UCSD-AML1 (cell line): ENCODE data around the gene PEAK1.
"Not testable (repeated sequence)": the region's sequence is repeated elsewhere in the genome, so short reads cannot be mapped to it uniquely, and the experiment has no call there.

Experiments used
- DNase-seq: peaks from one replicate; lab custom pipeline; 2025; ENCODE audit not compliant: unreplicated experiment; lab: John Stamatoyannopoulos, UW

Gene PEAK1

DNA sequence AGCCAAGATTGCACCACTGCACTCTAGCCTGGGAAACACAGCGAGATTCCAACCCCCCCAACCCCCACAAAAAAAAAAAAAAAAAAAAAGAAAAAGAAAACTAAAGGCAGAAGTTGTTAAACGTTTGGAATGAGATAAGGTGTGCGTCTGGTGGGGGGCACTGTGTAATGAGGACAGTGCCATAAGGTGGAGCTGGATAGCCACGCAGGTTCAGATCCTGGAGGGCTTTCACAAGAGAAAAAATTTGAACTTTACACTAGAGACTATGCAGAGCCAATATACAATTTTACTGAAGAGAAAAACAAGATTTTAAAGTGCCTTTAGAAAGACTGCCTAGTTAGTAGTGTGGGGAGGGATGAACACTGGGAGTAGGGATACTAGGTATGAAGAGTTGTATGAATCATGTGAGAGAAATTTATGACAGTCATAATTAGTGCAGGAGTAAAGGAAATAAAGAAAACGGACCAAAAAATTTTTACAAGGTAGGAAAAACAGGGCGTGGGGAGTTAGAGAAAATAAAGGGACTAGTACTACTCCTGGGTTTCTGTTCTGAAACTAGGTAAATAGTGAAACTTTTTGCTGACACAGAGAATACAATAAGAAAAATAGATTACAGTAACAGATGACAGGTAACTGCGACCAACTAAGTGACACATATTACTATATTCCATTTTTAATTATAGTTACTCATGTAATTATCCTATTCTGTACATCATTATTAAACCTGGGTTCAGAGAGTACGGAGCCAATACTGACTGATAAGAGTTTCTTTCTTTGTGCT is 108.1 kb downstream of the PEAK1 start:
- no peak for DNase-seq

DNA sequence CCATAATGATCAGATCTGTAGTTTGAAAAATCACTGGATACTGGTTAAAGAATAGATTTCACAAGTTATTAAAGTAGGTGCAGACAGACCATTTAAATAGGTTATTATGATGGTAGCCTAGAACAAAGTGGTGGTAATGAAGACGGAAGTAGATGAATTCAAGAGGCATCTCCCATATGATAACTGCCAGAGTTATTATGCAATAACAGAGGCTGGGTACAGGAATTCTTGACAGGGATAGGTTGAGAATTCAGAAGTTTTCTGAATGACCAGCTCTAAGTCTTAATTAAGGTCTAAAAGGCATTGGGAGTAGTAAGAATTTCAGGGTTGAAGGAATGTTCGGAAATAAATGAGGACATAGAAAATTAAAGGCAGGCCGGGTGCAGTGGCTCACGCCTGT is 108.9 kb downstream of the PEAK1 start:
- no peak for DNase-seq

GRCh38 chr15:77309392-77309791 is 110.5 kb downstream of the PEAK1 start:
- DNase-seq: no peak

GRCh38 chr15:77305953-77306352 is 114.0 kb downstream of the PEAK1 start:
- DNase-seq: no peak

DNA sequence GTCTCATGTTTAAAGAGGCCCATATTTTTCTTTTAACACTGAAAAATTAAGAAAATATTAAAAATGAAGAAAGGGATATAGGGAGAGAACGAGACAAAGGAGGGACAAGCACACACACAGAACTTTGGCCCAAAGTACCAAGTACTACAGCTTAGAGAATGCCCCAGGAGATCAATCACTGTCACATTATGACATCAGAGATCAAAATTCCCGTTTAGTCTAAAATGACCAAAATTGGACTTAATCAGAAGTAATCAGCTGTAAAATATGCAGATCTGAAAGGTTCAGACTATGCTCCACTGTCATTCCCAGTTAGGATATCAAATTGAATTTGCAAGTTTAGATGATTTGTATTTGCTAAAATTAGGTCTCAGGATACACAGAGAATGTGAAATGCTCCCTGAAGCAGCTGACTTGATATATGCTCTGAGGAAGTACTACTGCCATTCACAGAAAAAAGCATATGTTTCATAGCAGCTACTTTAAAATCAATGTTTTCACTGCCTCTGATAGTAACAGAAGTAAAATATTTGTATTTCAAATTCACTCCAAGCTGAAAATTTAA is 123.0 kb downstream of the PEAK1 start:
- no peak for DNase-seq

- no peak for DNase-seq
Measured at GRCh38 chr15:77295446-77295845, 124.5 kb downstream of the PEAK1 start.

- DNase-seq: no peak
Measured at GRCh38 chr15:77292969-77293558, 126.8 kb downstream of the PEAK1 start.

DNA sequence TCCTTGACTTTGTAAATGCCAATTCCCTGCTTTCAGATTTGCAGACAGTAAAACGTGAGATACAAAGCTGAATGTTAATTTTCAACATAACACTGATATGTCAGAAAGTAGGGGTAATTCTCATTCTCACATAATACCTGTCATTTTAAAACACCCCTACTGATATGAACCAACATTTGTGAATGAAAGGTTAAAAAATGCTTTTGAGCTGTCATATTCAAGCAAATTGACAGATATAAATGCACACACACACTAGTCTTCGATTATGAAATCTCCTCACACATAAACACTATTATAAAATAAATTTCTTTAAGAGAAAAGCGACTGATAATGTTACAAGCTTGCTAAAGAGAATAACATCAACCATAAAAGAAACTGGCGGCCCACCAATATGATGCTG is 128.8 kb downstream of the PEAK1 start:
- DNase-seq: no peak

DNA sequence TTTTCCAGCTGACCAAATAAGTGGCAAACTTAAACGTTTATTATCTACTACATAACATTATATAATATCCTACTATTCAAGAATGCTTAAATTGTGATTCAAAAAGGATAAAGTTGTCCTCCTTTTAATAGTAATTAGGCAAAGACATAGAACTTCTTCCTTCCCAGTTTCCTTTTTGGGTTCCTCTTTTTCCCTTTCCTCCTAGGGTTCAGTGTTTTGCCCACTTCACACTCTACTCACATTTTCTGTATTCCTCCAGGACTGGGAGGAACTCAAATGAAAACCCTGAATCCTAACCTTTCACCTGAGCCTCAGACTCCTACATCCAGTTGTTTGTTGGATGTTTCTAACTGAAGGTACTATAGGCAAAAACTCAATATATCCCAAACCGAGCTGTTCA is 132.5 kb downstream of the PEAK1 start:
- no peak for DNase-seq

DNA sequence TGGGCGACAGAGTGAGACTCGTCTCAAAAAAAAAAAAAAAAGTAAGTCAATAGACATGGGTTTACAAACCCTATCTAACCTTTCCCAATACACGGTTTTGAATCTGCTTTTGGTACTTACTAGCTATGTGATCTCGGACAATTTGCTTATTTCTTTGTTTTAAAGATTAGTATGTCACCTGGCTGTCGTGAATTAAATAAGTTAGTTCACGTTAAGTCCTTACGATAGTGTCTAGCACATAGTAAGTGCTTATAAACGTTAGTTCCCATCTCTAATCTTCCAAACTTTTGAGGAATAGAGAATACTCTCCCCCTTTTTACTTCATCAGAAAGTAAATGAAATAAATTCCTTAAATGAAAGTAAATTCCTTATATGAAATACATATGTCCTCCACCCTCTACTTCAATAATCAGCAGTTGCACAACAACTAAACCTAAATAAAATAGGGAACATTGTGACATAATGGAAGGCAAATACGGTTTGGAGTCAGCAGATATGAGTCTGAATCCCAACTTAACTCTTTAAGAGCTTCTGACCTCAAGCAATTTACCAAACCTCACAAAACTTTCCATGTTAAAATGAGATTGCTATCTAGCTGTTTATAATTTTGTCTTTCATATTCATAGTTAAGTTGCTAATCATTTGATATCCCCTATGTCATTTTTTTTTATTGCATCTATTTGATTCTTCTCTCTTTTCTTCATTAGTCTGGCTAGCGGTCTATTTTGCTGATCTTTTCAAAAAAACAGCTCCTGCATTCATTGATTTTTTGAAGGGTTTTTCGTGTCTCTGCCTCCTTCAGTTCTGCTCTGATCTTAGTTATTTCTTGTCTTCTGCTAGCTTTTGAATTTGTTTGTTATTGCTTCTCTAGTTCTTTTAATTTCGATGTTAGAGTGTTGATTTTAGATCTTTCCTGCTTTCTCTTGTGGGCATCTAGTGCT is 134.6 kb downstream of the PEAK1 start:
- DNase-seq: no peak

- no peak for DNase-seq
Measured at GRCh38 chr15:77282333-77282732, 137.6 kb downstream of the PEAK1 start.

DNA sequence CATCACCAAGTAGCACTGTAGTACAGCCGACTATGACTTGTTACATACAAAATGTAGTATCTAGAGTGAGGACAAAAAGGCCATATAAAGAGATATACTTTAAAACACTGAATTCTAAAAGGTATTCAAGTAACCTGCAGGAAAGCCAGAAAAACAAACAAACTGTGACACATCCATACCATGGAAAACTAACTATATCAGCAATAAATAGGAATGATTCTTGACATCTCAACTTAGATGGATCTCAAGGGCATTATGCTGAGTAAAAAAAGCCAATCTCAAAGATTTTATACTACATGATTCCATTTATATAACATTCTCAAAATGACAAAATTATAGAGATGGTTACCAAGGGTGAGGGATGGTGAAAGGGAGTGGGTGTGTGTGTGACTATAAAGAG is 143.0 kb downstream of the PEAK1 start:
- DNase-seq: no peak

DNA sequence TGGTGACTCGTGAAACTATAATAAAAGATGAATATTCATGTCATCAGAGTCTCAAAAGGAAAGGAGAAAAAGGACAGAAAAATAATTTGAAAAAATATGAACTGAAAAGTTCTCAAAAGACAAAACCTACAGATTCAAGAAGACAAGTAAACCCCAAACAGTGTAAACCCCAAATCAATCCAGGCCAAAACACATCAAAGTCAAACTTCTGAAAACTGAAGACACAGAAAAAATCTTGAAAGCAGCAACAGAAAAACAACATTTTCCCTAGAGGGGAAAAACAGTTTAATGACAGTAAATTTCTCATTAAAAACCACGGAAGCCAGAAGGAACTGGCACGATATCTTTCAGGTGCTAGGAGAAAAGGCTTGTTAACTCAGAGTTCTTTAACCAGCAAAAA is 143.8 kb downstream of the PEAK1 start:
- no peak for DNase-seq

- not testable (repeated sequence) for DNase-seq
Measured at GRCh38 chr15:77273136-77273535, 146.8 kb downstream of the PEAK1 start.

GRCh38 chr15:77266708-77267386 is 153.1 kb downstream of the PEAK1 start:
- DNase-seq: no peak

DNA sequence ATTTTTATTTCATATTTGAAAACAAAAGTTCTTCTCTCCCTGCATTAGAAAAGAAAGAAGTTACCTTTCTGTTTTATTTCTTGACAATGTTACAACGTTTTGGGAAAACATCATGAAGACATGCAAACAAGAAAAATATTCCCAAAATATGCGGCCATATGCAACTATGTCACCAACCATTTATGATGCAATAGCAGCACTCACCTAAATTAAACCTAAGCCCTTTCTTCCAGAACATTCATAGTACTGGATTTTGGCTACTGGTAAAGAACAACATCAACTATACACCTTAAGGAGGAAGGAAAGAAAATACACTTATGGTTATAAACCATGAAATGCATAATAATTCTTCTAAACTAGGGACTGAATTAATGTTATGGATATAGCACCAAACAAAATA is 164.5 kb downstream of the PEAK1 start:
- DNase-seq: no peak

DNA sequence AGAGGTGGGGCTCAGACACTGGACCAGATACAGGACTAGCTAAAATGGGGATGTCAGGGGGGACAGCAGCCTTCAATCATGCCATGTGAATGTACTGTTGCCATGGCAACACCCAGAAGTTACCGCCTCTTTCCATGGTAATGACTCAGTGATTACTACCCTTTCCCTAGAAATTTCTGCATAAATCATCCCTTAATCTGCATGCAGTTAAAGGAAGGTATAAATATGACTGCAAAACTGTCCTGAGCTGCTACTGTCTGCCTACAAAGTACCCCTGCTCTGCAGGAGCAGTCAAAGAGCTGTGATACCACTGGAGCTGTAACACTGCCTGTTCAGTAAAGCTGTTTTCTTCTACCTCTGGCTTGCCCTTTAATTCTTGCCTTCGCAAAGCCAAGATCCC is 168.2 kb downstream of the PEAK1 start:
- DNase-seq: no peak

GRCh38 chr15:77247116-77247515 is 172.8 kb downstream of the PEAK1 start:
- no peak for DNase-seq

GRCh38 chr15:77243716-77244401 is 176.0 kb downstream of the PEAK1 start:
- DNase-seq: no peak

- no peak for DNase-seq
Measured at GRCh38 chr15:77243135-77243534, 176.8 kb downstream of the PEAK1 start.
